NCI-H748 treated with DMSO at 0.1 percent for 48 hours (cell line): Measurements from ENCODE around the gene KRT79.

Experiments
- DNase-seq: peaks from one replicate; lab custom pipeline; 2025; lab: John Stamatoyannopoulos, UW

KRT79 gene

DNA sequence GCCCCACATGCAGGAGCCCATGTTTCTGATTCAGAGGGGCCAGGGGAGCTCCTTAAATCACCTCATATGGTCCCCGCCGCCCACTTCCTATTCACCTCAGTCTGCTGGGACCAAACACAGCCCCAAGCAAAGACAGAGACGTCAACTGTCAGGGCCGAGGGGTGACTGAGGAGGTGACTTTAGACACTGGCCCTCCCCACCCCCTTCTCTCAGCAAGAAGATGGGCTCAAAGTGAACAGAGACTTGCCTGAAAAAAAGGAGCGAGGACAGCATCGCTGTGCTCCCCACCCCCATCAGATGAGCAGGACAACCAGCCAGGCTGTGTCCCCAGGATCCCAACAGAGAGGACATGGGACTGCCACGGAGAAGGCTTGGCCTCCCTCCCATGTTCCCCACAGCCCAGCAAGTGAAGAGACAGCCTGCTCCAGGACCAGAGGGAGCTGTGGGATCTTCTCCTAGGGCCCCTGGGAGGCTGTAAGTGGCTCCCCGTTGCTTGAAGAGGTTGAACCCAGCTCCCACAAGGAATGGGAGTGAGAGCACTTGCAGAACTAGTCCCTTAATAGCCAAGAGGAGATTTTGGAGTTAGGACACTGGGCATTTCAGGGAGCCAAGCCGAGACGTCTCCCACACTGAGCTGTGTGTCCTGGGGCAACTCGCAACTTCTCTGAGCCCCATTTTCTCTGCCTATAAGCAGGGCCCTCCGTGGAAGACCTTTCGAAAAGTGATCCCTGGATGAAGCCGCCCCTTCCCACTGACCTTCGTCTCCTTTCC lies 1.3 kb upstream of the KRT79 start:
- DNase-seq, result no peak

DNA sequence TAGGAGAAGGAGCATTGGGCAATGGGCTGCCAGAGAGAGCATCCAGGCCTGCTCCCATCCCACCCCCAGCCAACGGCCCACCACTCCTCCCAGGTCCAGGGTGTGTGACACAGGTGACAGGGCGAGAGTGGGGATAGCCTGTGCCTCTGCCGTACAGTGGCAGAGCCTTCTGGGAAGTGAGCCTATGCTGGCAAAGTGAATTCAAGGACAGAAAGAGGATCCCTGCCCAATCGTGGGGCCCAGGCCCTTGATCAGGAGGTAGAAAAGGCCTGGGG lies 553 bp upstream of the KRT79 start:
- no peak for DNase-seq

DNA sequence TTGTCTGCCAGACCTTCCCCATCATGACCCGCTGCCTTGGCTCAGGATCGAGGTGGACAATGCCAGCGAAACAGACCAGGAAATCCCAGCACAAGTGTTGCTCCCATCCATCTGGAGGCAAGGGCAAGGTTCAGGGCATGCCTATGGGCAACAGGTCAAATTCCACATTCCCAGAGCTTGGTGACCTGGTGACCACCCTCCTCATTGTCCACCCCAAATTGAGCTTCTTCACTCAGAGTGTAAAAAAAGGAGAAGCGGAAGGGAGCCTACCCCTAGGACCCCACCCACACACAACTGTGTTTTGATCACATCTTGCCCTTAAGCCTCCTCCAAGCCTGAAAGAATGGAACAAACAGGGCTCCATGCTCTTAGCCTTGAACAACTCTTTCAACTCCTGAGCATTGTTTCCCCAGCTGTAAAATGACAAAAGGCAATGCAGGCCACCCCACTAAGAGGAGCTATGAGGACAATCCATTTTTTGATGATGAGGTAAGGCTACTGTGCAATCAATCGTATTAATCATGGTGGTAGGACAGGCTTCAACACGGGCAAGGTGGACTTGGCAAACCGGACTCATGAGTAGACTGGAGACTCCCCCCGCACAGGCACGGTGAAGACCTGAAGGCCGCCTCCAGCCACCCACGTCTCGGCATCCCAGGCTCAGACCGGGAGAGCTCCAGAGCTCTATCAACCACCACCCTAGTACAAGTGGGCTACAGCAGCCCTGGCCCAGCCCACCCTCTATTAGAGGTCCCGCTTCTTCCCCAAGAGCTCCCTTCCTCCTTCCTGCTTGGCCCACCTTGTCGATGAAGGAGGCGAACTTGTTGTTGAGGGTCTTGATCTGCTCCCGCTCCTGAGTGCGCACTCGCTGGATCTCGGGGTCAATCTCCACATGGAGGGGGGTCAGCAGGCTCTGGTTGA lies 866 bp downstream of the KRT79 start:
- no peak for DNase-seq

DNA sequence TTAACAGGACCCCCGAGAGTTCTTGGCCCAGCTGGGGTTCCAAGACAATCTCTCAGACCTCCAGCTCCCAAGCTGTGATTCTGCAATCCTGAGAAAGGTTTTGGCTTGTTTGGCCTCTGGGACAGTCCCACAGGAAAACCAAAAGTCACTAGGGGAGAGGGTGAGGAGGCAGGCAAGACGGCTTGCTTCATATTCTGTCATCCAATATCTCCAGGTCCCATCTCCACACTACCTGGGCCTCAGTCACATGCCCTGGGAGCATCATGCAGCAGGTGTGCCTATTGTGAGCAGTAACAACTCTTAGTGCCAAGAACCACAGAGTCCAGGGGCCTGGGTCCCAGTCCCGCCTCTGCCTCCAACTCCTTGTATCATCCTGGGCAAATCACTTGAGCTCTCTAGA lies 1.7 kb downstream of the KRT79 start:
- DNase-seq, result no peak

DNA sequence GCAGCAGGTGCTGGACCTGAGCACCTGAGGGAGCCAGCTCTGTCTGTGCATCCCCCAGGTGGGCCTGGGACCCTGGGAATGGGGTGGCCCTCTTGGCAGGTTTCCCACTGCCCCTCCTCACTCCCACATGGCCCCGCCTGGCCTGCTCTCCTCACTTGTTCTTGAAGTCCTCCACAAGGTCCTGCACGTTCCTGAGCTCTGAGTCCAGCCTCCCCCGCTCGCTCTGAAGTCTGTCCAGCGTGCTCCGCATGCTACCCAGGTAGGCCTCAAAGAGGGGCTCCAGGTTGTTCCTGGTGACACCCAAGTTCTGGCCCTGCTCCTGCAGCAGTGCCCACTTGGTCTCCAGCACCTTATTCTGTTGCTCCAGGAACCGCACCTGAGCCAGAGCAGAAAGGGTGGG lies 2.9 kb downstream of the KRT79 start:
- DNase-seq, result no peak

DNA sequence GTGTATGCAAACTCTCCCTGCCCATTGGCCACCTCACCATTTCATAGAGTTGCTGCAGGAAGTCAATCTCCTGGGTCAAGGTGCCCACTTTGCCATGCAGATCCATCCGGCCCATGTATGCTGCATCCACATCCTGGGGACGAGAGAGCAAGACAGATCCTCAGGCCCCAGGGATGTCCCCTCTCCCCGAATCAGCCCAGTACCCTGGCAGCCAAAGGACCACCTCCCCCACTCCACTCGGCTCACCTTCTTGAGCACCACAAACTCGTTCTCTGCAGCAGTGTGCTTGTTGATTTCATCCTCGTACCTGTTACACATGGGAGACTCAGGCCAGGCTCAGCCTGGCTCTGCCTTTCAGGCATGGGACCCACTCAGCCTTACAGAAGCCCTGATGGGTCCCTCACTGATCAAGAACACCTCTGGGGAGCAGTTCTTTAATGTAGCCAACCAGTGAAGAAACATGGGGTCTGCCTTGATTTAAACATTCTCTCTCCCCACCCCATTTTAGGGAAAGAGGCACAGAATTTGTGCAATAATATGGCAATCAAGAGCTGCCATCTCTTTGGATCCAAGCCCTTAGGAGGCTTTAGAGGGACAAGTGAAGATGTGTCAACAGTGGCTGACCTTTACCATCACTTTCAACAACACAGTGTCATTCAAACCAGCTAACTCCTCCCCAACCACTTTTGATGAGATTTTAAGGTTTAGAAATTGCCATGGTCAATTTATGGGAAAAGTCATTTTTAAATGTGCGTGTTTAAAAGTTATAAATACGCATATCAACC lies 3.9 kb downstream of the KRT79 start:
- no peak for DNase-seq

DNA sequence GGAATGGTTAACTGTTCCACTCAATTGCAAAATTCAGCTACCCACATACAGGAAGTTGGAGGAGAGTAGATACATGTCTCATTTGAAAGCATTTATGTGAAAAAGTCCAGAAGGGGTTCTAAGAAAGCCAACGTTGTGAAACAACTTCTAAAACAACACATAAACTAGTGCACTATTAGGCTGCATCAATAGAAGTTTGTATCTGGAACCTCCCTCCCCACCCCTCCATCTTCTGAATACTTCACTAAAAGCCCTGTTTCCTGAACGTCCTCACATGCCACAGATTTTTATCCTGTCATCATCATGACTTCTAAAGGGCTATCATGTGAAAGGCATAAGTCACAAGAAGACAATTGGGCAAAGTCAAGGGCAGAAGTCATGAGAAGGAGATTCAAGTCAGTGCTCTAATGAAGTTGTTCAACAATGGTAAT lies 5.5 kb downstream of the KRT79 start:
- no peak for DNase-seq

DNA sequence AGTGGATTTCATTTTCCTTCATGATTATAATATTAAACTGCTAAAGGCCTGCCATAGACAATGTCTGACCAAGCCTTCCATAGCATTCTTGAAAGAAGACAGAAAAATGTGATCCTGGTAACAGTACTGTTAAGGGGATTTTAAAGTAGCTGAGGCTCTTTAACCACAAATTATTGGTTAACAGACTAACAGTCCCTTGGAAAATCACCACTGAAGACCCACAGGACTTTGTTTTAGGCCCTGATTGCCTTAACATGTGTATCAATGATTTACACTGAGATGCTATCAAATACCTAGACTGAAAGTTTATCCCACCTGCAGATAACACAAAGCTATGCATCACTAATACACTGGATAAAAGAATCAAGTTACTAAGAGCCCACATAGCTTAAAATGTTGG lies 6.0 kb downstream of the KRT79 start:
- no peak for DNase-seq

DNA sequence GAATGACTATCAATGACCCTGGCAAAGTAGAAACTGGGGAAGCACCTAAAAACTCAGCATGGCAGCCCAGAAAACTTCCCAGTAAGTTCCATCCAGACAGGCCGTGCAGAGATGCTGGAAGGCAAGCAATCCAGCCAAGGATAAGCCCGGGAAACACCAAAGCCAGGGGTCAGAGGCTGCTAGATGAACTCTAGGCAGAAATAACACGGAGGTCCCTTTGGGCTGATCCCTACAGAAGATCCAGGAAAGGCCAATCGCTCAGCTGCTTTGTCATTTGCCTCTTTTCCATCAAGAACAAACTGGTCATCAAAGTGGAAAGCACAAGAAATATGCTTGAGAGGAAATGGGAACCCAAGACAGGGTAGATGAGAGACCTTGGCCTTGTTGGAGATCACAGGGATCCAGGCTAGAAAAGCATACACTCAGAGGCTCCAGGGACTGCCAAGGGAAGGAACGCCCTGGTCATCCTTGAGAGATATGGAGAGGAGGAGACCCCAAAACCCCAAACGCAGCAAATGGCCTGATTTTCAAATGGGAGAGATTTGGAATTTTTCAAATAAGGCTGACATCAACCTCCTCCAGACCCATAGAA lies 6.5 kb downstream of the KRT79 start:
- no peak for DNase-seq

DNA sequence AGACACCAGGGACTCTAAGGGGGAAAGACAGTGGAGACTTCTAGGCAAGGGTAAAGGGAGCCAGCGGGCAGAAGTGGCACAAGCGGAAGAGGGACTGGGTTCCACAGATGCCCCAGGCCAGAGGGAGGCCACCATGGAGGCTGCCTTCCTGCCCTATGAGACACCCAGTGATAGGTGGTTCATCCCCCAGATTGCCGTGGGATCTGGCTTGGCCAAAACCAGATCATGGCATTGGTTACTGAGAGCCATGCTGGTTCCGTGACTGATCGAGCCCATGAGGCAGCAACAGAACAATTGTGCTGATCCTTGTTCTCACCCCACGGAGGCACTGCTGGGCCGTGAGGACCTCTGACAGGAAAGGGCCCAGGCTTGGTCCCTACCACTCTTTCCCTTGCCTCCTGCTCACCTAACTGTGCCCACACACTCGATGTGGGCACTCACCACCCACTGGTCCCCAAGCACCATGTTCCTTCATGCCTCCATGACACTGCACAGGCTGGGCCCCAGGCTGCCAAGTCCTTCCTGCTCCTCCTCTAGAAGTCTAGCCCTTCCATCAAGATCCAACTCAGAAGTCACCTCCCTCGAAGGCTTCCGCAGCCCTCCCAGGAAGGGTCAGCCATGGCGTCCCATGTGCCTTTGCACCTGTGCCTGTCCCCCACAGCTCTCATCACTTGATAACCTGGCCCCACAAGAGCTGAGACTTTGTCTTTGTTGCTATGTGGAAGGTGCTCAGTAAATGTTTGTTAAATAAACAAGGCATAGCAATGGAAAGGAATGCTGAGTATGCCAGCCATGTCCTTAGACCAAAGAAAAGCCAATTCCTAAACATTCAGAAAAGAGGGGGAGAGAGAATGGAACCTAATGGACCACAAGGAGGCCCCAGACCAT lies 7.3 kb downstream of the KRT79 start:
- no peak for DNase-seq

DNA sequence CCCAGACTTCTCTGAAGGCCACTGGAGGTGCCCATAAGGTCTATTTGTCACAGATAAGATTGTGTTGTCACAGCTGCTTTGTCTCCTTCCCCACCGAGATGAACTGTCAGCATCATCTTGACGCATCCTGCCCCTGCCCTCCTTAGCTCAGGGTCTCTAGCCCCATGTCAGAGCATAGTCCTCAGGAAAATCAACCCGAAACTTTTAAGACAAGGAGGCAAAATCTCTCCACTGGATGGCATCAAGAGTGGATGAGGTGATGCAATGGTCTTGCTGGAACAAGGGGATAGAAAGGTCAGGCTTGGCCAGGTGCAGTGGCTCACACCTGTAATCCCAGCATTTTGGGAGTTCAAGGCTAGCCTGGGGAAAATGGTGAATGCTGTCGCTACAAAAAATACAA lies 8.2 kb downstream of the KRT79 start:
- DNase-seq, result no peak

DNA sequence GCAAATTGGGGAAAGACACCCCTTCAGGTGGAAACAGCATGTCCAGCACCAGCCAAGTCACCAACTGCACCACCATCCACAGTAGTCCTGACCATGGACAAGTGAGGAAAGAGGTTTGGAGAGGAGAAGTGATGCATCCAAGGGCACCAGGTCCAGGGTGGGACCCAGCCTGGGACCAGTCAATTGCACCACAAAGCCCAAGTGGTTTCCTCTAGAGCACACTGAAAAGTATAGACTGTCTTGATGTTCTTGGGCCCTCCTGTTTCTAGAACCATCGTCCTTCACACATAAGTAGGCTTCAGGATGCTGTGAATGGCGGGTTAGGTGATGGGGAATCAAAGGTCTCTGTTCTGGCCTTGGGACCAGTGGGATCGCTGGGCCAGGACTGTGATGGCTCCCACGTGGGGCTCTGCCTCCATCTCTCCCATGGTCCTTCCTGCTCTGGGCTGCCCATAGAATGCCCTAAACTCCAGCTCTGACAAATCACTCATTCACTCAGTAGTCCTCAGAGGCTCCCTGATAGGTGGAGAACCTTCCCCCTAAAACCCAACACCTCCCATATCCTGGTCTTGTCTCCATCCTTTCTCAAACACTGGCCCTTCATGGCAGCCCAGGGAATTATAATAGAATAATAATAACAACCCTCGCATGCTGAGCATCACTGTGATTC lies 9.2 kb downstream of the KRT79 start:
- no peak for DNase-seq

DNA sequence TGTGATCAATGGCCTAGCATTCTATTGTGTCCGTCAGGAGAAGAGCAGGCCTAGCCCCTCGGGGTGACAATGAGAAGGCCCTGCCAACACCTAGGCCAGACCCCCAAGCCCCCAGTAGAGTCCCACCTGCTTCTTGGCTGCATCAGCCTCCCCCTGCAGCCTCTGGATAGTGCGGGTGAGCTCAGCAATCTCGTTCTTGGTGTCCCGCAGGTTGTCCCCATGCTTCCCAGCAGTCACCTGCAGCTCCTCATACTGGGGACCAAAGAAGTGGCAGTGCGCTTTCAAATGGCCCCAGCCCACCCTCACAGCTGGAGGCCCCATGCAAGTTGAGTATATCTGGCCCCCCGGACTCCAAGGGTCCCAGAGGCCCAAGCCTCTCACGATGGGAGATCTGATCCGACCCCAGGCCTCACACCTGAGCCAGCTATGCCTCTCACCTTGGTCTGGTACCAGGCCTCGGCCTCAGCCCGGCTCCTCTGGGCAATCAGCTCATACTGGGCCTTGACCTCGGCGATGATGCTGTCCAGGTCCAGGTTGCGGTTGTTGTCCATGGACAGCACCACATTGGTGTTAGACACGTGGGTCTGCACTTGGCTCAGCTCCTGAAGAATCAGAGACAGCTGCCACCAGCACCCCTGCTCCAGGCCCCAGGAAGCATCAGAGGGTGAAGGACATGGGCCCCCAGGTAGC lies 10.2 kb downstream of the KRT79 start:
- DNase-seq, result no peak

DNA sequence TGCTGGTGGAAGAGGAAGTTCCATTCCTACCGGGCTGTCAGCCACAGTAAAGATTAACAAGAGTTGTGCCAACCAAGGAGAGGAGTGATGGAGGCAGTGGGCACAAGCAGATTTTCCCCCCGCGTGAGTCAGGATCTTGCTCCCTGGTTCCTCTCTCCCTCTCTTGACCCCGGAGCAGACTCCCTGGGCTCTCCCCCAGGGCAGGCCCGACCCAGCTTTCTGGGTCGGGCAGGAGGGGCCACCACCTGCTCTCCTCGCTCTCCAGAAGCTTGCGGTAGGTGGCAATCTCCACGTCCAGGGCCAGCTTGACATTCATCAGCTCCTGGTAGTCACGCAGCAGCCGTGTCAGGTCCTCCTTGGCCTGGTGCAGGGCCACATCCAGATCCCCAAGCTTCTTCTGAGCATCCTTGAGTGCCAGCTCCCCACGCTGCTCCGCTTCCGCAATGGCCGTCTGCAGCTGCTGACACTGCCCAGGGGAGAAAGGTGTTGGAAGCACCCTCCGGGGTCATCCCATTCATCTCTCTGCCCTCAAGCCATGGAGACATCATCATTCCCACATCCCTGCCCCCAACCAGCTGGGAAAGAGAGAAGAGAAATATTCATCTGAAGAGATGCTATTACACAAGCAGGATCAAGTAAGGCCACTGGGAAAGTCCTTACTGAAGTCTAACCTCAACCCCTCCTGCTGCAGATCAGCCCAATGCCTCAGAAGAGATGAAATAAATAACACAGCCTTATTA lies 11.2 kb downstream of the KRT79 start:
- no peak for DNase-seq

DNA sequence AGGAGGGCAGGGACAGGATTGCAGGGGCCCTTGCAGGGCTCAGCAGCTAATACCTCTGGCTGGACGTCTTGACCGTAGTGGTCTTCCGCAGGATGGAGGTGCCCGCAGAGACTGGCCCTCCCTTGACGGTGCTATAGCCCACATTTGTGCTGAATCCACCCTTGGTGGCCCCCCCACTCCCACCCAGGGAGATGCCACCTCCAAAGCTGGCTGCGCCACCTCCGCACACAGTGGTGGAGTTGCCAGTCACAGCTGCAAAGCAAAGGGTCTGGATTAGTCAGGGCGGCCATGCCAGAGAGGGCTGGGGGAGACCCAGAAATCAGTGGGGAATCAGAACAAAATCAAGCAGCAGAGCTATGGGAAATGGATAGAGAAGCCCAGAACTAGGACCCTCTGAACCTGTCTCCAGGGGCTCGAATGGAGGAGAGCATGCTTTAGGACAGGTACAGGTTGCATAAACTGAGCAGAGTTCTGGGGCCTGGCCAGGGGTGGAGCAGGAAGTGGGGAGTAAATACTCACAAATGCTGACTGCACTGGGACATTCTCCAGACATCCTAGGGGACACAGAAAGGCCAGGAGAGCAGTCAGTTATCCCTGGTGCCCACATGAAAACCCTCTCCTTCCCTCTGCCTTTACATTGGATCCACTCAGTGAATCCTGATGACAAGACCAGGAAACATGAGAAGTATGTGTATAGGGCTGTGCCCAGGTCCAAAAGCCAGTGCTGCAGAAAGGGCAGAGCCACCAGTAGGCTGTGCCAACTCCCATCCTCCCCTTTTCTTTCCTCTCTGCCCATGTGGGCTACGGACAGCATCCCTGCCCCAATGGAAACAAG lies 12.1 kb downstream of the KRT79 start:
- DNase-seq, result no peak

DNA sequence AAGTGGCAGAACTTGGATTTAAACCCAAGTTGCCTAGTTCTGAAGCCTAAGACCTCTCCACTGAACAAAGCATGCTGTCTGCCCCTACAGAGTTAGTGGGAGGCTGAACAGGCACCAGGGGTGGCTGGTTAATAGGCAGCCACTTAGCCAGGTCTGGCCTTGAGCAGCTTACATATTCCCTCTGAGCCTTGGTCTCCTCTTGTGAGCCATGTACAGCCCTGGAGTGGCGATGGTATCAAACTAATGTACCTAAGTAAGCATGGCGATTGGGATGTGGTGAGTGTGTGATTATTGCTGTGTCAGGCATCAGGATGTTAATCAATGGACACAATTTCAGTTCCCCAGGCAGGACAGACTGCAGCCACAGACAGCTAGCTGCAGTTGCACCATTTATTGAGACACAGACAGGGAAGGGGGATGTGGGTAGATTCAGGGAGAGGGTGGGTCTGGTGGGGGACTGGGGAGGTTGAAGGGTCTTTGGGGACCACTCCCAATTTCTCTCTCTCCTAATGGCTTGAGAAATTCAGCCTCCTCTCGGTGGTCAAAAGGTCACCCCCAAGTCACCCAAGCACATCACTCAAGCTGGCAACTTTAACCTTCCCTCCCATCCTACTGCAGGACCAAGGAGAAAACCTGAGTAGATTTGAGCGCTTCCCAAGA lies 12.9 kb downstream of the KRT79 start:
- DNase-seq, result no peak

DNA sequence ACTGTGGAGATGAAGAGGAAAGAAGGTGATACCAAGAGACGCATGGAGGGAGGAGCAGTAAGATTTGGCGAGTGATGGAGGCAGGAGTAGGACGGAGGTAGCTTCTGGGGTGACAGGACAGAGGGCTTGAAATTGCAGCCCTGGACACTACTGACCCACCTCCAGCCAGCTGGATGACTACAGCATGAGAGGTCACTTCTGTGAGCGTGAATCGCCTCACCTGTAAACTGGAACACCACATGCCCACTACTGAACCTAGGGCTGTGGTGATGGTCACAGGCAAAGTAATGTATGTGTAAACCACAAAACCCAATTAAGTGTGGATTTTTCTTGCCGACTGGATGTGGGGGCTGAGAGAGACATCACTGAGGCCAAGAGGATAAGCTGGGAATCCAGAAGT lies 13.6 kb downstream of the KRT79 start:
- DNase-seq, result no peak
